Measurements from ENCODE around the gene ALKBH5. TPM values are rescaled to one million over a fixed set of nuclear protein-coding genes. Genes with fewer than 3 reads are reported as not detected.

Gene ALKBH5
- total RNA-seq, 4 donors from 2014 or later, result 73.9 to 110 (median 93.6) TPM

DNA sequence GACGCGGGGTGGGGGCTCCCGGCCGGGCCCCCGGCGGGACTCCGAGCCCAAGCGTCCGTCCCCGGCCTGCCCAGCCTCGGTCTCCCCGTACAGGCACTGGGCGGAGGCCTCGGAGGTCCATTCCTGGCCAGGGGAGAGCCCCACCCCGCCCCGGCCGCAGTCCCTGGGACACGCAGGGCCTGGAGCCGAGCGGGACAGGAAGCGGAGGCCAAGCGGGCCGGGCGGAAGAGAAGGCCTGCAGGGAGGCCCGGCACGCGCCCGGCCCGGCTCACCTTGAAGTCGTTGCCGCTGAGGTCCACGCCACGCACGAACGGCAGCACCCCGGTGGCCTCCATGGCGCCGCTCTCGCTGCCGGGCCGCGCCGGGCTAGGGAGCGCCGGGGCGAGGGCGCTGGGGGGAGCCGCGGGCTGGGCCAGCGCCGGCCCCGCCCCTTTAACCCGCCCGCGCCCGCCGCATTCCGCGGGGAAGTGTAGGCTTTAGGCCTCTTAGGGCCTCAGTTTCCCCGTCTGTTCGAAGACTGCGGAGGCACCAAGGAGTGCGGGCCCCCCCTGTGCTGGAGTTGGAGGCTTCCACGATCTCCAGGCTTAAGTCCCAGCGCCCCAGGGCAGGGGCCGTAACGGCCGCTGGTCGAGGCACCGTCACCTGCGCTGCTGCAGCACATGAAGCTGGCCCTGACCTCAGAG lies 74.9 kb downstream of the ALKBH5 start, which contains the start of gene FLII:
Gene FLII (minus strand): TSS at position 383 of the 683 bp plus-strand sequence. CDS start 48 bp downstream, at position 335.
- 0 to 2% methylated on average over 3 to 21 of the region's 71 CpGs for WGBS, 2 donors
- DNase-seq (ENCODE audit: low spot score in 2 of 2), result peak in 1 of 2 donors; percentile 22
- TF ChIP-seq POLR2A (IDR thresholded peaks at IDR 0.05) (peak; percentile 58 to 80), EP300 (IDR thresholded peaks at IDR 0.05) (peak in 1 of 2 donors; percentile 81), CTCF (IDR thresholded peaks at IDR 0.05) (peak in 1 of 5 experiments; percentile 16)
- H3K27me3 ChIP-seq, result no peaks in the 10 kb centered on the region
- H3K4me1 ChIP-seq, result peaks cover 0 to 60% (median 37%) of the 10 kb centered on the region in 4 donors
- H3K4me3 ChIP-seq, result peak within 1 kb of the TSS; percentile 83 to 100 (median 98)
- no peaks in the 10 kb centered on the region for H3K9me3 ChIP-seq
- peaks cover 0 to 41% (median 15%) of the 10 kb centered on the region in 3 donors for H3K36me3 ChIP-seq
- H3K27ac ChIP-seq, result peak within 1 kb of the TSS; percentile 88 to 99 (median 97)

Other genes starting within 250 kb of the ALKBH5 start
- 100 to 1,000 TPM in 1 of 4 donors, 10 to 100 TPM in 3; 83.4 to 109 (median 96.8) TPM for gene TOM1L2, start 211.4 kb upstream of the ALKBH5 start, total RNA-seq
- gene DRC3, start 211.0 kb upstream of the ALKBH5 start, total RNA-seq, result 1 to 10 TPM; 4.3 to 8.6 (median 6.0) TPM
- 10 to 100 TPM; 24.0 to 43.7 (median 35.5) TPM for gene ATPAF2, start 144.7 kb upstream of the ALKBH5 start, total RNA-seq
- gene GID4, start 144.4 kb upstream of the ALKBH5 start, total RNA-seq, result 10 to 100 TPM; 13.2 to 19.4 (median 16.0) TPM
- gene DRG2, start 95.9 kb upstream of the ALKBH5 start, total RNA-seq, result 10 to 100 TPM; 29.5 to 55.1 (median 43.3) TPM
- gene MYO15A, start 75.1 kb upstream of the ALKBH5 start, total RNA-seq, result 1 to 10 TPM; 2.3 to 7.5 (median 2.9) TPM
- gene LLGL1, start 41.8 kb downstream of the ALKBH5 start, total RNA-seq, result 10 to 100 TPM; 20.9 to 30.2 (median 27.9) TPM
- gene FLII, start 74.9 kb downstream of the ALKBH5 start, total RNA-seq, result 100 to 1,000 TPM; 284 to 466 (median 335) TPM
- 10 to 100 TPM; 16.2 to 31.7 (median 20.4) TPM for gene MIEF2, start 76.8 kb downstream of the ALKBH5 start, total RNA-seq
- 10 to 100 TPM; 47.9 to 92.4 (median 63.5) TPM for gene TOP3A, start 131.2 kb downstream of the ALKBH5 start, total RNA-seq
- gene SMCR8, start 131.5 kb downstream of the ALKBH5 start, total RNA-seq, result 10 to 100 TPM; 11.4 to 13.5 (median 12.7) TPM
- 10 to 100 TPM; 48.0 to 69.5 (median 59.3) TPM for gene SHMT1, start 179.7 kb downstream of the ALKBH5 start, total RNA-seq
- gene EVPLL, start 193.9 kb downstream of the ALKBH5 start, total RNA-seq, result not detected

Measured in tibial nerve (tissue), 4 donors.